HG03135 (cell line): ENCODE data around the gene ARPIN.
"Not testable (repeated sequence)": the region's sequence is repeated elsewhere in the genome, so short reads cannot be mapped to it uniquely, and the experiment has no call there.

Source experiments
- ATAC-seq: cut with Tn5 transposase; IDR thresholded peaks from one replicate; pipeline ENCODE4 v1.9.1; 2021; ENCODE audit warnings: mild to moderate bottlenecking, moderate library complexity; ENCODE audit not compliant: unreplicated experiment

Gene ARPIN

DNA sequence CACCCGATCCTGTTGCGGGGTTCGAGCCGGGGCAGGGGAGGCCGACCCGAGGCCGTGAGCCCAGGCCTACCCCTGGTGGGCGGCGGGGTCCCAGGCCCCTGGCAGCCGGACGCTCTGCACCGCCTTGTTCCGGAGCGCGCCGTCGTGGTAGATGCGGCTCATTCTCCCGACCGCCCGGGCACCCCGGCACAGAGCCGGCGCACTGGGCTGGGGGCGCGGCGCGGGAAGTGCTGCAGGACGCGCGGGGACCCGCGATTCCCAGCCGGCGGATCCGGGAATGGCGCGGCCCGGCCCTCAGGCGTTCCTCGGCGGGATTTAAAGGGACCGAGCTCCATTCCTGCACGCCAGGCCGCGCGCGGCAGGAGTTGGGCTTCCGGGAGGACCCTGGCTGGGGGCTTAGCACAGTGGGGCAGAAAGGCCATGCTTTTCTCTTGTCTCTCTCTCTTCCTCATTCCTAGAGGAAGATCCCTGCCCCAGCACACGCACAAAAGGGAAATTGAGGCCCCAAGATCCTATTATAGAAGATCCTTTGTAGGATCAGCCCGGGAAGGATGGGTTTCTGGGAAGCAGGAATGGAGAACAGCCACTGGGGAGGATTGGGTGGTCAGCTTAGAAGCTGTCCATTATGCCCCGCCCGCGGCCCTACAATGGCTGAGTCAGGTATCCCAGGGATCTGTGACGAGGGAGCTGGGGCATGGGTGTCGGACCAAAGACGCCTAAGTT lies at the start of gene ARPIN:
Gene ARPIN (minus strand): TSS at position 279 of the 723 bp plus-strand sequence. CDS start 117 bp downstream, at position 162.
- no peak for ATAC-seq

DNA sequence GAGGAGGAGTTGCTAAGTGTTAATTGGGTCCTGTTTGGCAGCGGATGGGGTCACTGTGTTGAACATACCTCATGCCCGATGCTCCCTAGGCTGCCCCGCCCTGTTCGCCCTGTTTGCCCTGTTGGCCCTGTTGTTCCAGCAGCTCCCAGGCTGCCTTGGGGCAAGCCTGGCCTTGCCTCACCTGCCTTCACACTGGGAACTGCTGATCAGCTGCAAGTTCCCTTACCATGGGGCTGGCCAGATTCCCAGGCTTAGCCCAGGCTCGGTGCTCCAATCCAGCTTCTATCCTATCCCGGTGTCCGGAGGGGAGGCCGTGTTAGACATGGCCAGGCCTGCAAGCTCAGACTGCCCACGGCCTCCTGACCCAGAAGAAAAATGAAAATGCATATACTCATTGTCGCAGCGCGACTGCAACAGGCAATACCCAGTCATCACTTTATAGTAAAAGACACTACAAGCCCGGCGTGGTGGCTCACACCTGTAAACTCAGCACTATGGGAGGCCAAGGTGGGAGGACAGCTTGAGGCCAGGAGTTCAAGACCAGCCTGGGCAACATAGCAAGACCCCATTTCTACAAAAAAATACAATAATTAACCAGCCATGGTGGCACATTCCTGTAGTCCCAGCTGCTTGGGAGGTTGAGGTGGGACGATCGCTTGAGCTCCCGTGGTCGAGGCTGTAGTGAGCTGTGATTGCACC lies 45.5 kb upstream of the ARPIN start:
- ATAC-seq, result no peak

DNA sequence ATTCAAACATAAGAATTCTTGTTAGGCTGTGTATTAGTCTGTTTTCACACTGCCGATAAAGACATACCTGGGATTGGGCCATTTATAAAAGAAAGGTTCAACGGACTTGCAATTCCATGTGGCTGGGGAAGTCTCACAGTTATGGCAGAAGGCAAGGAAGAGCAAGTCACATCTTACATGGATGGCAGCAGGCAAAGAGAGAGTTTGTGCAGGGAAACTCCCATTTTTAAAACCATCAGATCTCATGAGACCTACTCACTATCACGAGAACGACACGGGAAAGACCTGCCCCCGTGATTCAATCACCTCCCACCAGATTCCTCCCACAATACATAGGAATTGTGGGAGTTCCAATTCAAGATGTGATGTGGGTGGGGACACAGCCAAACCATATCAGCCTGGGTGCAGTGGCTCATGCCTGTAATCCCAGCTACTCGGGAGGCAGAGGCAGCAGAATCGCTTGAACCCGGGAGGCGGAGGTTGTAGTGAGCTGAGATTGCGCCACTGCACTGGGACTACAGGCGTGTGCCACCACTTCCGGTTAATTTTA lies 42.8 kb upstream of the ARPIN start:
- ATAC-seq, result not testable (repeated sequence)

DNA sequence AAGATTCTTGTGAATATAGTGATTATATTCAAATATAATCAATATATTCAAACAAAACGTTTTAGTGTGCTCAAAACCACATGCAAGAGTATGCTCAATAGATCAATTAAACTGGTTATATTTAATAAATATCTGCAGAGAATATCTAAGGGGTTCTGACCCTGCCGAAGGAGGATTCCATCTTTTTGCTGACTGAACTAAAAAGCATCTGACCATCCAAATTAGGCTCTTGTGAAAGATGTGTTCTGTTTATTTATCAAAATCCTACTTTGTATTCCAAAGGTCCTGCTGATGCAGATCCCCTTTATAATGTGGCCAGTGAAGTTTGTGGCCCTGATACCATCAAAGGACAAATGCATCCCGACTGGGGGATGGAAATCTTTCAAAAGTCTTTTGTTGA lies 41.8 kb upstream of the ARPIN start:
- no peak for ATAC-seq

DNA sequence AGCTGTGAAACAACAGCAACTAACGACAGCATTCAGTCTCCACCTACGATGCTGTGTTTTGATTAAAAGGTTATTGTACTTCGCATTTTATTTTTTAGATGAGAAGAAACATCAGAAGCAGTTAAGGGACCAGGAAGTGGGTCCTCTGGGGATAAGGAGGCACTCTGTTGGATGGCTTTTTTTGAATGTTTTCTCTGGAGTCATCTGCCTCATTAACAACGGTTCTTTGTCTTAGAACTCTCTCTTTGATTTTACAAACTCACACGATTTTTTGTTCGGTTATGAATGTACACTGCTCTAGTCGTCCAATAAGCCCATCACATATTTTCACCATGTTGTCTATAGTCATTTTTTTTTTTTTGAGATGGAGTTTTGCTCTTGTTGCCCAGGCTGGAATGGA lies 36.0 kb upstream of the ARPIN start:
- ATAC-seq, result no peak

DNA sequence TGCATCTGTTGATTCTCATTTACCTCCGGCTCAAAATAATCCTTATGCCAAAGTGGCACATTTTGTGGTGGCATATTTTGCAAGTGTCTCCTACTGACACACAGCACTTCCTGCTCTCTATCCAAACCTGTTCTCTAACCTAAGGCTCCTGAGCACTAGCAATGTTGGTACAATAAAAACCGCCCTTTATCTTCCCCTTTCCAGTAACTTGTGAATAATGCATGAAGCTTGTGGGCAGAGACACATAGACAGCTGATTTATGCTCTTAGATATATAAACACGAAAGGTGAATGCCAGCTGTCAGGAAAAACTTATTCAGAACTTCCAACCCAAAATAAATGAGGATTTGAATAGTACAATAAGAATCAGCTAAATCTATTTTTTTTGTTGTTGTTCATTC lies 34.6 kb upstream of the ARPIN start:
- ATAC-seq, result no peak

DNA sequence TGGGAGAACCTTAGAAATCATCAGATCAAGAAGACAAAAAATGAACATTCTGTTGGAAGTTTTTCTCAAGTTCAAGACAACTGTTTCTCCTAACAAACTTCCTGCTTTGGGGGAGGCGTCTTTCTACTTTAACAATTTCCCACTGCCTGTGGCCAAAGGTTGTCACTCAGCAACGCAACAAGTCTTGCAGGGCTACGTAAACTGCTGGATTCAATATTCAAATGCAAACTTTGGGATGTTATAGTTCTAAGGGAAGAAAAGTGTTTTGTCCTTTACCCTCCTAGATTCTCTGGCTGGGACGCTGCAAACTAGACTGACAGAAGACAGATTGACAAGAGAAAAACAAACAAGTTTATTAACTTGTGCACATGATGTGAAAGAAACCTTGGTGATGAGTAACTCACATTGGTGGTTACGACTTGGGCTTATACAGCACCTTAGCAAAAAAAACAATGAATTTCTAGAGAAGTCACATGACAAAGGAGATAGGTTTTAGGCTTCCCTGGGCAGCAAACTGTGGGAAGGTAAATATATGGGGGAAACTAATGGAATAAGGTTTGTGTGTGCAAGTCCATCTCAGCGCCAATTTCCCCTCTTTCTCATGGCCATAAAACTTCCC lies 34.0 kb upstream of the ARPIN start:
- ATAC-seq, result no peak

DNA sequence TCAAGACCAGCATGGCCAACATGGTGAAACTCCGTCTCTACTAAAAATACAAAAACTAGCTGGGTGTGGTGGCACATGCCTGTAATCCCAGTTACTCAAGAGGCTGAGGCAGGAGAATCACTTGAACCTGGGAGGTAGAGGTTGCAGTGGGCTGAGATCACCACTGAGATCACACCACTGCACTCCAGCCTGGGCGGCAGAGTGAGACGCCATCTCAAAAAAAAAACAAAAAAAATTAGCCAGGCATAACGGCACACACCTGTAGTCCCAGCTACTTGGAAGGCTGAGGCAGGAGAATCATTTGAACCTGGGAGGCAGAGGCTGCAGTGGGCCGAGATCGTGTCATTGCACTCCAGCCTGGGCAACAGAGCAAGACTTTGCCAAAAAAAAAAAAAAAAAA lies 31.0 kb upstream of the ARPIN start:
- not testable (repeated sequence) for ATAC-seq

DNA sequence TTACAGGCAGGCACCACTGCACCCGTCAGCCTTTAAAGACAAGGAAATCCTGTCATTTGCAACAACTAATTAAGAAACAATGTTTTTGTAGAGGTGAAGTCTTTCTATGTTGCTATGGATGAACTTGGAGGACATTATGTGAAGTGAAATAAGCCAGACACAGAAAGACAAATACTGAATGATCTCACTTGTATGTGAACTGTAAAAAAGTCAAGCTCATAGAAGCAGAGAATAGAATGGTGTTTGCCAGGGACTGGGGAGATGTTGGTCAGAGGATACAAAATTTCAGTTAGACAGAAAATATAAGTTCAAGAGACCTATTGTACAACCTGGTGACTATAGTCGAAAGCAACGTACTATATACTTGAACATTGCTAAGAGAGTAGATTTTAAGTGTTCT lies 27.2 kb upstream of the ARPIN start:
- ATAC-seq, result no peak

DNA sequence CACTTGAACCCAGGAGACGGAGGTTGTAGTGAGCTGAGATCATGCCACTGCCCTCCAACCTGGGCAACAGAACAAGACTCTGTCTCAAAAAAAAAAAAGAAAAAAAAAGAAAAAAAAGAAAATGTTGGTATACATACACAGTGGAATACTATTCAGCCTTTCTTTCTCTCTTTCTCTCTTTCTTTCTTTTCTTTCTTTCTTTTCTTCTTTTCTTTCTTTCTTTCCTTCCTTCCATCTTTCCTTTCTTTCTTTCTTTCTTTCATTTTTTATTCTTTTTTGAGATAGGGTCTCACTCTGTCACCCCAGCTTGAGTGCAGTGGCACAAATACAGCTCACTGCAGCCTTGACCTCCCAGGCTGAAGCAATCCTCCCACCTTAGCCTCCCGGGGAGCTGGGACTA lies 26.6 kb upstream of the ARPIN start:
- not testable (repeated sequence) for ATAC-seq

DNA sequence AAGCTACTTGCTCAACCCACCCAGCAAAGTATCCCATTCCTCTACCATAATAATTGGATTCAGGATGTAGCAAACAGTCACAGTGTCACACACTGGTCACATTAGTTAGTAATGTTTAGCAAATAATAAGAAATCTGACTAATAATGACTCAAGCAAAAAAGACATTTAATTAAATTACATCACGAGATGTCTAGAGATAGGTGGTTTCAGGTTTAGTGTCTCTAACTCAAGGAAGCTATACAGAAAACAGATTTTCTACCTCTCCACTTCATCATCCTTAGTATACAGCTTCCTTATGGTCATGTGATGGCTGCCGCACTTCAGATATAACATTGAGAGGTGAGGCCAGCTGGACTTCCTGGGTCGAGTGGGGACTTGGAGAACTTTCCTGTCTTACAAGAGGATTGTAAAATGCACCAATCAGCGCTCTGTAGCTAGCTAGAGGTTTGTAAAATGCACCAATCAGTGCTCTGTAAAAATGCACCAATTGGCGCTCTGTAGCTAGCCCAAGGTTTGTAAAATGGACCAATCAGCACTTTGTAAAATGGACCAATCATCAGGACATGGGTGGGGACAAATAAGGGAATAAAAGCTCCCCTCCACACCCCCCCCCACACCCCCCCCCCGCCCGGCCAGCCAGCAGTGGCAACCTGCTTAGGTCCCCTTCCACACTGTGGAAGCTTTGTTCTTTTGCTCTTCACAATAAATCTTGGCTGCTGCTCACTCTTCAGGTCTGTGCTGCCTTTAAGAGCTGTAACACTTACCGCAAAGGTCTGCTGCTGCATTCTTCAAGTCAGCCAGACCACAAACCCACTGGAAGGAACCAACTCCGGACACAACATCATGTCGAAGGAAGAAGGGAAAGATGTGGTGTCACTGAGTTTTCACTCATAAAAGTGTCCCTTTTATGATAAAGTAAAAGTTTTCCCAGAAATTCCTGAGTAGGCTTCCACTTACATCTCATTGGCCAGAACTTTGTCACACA lies 24.9 kb upstream of the ARPIN start:
- ATAC-seq, result no peak

DNA sequence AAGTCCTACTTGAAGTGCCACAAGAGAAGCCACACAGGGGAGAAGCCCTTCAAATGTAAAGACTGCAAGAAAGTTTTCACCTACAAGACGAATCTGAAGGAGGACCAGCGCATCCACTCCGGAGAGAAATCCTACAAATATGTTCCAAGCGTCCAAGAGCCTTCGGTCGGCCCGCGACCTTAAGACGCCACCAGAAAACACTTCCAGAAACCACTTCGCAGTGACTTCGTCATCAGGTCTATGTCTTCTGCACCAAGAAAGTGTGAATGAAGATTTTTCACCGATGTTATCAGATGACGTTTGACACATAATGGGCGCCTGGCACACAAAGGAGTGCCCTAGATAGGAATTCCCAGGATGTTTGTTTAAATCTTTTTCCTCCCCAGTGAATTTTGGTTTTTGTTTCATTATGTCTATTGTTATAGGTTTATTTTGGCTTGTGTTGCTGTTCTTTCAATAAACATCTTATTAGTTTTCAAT lies 24.1 kb upstream of the ARPIN start:
- ATAC-seq, result no peak

DNA sequence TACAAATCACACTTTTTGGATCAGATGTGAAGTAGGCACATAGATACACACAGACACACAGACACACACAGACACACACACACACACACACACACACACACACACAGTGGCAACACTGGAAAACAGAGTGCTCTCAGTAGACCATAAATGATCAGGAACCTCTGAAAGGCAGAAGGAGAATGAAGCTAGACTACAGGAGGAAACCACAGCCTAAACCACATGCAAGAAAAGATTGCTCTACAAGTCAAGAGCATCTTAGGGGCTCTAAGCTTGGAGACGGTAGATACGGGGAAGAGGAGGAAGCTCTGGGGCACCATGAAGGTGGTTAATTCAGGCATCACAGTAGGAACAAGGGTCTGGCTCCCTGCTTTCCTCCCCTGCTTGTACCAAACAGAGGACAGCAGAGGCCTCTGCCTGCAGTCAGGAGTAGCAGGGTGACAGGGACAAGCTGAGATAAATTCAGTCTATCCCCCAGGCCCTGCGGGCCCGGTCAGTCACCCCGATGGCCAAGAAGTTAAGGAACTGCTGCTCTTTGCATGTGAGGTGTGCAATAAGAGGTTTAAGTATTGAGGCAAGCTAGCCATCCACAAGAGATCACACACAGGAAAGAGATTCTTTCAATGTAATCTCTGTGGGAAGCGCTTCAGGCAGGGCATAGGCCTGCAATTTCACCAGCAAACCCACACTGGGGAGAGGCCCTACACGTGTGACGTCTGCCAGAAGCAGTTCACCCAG lies 23.5 kb upstream of the ARPIN start:
- no peak for ATAC-seq

DNA sequence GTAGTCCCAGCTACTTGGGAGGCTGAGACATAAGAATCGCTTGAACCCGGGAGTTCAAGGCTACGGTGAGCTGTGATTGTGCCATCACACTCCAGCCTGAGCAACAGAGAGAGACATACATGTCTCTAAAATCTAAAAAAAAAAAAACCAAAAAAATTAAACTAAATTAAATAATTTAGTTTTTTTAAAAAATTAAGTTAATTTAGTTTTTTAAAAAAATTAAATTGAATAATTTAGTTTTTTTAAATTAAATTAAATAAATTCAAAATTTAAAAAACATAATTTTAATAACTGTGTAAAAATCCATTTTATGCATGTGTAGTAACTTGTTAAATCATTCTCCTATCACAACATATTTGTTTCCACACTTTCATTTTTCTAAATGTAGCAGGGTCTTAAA lies 20.1 kb upstream of the ARPIN start:
- ATAC-seq, result no peak

DNA sequence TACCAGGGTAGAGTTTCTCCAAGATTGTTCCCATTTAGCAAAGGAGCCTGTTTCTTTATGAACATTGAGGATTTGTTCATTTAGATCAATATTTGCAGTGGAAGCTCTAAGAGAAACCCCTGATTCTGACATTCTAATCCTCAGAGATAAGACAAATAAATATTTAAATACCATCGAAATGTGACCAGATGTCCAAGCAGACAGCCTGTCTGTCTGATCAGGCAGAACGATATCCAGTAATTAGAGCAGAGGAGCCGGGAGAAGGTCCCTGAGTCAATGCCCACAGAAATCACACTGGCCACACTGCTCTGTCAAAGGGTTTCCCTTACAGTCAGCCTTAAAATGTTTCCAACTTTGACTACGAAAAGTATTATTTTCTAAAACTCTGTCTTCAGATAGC lies 15.7 kb upstream of the ARPIN start:
- no peak for ATAC-seq

DNA sequence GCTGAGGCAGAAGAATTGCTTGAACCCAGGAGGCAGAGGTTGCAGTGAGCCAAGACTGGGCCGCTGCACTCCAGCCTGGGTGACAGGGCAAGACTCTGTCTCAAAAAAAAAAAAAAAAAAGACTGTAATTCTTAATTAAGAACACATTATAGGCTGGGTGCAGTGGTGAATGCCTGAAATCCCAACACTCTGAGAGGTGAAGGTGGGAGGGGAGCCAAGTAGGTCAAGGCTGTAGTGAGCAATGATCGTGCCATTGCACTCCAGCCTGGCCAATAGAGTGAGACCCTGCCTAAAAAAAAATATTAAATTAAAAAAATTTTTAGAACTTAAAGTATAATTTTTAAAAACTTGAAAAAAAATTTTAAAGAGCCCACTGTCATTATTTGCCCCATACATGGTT lies 13.4 kb upstream of the ARPIN start:
- no peak for ATAC-seq

DNA sequence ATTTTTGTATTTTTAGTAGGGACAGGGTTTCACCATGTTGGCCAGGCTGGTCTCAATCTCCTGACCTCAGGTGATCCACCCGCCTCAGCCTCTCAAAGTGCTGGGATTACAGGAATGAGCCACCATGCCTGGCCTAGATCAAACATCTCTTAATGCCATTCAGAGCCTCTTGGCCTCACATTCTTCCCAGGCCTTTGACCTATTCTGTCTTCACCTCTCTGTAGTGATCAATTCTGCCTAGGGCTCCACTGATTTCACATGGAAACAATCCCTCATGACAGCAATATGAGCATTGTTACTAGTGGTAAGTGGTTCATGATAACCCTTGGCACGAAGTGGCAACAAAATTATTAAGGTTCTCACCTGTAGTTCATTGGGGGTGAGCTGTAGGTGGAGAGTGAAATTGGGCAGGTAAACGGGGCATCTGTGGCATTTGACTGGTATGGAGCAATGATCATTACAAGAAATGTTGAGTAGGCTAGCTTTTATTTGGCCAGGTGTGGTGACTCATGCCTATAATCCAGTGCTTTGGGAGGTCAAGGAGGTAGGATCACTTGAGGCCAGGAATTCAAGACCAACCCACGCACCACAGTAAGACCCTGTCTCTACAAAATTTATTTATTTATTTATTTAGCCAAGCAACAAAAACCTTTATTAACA lies 4.8 kb upstream of the ARPIN start:
- ATAC-seq, result no peak

DNA sequence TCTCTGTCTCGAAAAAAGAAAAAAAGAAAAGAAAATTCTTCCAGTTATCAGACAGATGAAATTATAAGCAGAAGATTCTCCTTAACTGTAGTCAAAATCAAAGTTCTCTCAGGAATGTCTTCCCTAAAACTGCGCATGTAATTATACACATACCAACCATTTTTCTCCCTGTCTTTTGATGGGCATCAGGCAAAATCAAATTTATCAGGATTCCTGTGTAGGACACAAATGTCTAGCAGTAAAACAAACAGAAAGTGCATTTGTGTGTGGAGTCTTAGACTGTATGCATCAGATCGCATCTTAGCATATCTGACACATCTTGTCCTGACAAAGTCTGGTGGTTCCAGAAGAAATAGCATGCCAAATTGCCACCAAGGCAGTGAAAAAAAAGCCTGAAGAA lies 3.9 kb upstream of the ARPIN start:
- ATAC-seq, result no peak

DNA sequence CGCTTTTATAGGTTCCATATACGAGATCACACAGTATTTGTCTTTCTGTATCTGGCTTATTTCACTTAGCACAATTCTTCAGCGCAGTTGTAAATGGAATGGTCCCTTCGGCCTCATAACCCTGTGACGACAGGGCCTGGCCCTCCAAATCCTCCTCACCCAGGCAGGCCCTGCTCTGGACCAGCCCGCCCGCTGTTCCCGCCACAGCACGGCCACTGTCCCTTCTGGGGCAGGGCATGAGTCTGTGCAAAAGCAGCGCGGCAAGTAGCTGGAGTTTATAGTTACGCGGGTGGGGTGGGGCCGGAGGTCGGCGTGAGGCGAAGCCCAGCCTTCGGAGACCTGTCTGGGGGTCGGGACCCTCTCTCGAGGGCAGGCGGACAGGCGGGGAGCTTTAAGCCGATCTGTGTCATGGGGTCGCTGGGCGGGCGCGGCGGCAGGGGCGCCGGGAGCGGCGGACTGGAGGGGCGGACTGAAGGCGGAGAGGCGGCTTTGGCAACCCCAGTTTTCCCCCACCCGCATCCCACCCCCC lies 543 bp downstream of the ARPIN start:
- ATAC-seq, result no peak
